Suprapubic skin (tissue), 3 donors: ENCODE results near the gene C6orf52.

ENCODE experiments used
- EP300 ChIP-seq: sonication (generic); formaldehyde crosslinking; IDR thresholded peaks from one replicate; pipeline ENCODE4 v1.6.1; 2017; ENCODE audit warnings: antibody characterized with exemption
- TF ChIP-seq, protein P1 (sequence below), 2 donors: fragments of 200-600 bp in 1 of 2; fragments of 450-650 bp in 1 of 2; sonication (generic) in 1 of 2; IDR thresholded peaks; one replicate each; pipeline ENCODE4 v1.5.1; 2016 to 2019; ENCODE audit warnings: antibody characterized with exemption in 2 of 2, mild to moderate bottlenecking in 1 of 2, moderate library complexity in 1 of 2

DNA sequence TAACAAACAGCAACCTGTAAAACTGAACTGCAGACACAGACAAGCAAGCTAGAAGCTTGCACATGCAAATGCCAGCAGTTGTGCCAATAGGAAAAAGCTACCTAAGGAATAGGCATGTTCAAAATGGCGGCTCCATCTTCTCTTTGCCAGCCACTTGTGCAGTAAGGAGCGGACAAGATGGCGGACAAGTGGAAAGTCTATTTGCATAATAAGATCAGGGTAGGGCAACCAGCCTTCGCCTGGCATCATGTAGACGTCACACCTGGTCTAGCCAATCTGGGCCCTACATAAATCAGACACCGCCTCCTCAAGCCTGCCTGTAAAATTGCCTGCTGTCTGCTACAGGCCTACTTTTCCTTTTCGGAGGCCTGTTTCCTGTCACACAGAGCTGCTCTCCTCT, 18.0 kb downstream of the C6orf52 start:
- TF ChIP-seq, protein P1, sequence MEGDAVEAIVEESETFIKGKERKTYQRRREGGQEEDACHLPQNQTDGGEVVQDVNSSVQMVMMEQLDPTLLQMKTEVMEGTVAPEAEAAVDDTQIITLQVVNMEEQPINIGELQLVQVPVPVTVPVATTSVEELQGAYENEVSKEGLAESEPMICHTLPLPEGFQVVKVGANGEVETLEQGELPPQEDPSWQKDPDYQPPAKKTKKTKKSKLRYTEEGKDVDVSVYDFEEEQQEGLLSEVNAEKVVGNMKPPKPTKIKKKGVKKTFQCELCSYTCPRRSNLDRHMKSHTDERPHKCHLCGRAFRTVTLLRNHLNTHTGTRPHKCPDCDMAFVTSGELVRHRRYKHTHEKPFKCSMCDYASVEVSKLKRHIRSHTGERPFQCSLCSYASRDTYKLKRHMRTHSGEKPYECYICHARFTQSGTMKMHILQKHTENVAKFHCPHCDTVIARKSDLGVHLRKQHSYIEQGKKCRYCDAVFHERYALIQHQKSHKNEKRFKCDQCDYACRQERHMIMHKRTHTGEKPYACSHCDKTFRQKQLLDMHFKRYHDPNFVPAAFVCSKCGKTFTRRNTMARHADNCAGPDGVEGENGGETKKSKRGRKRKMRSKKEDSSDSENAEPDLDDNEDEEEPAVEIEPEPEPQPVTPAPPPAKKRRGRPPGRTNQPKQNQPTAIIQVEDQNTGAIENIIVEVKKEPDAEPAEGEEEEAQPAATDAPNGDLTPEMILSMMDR (IDR thresholded peaks at IDR 0.05), result no peak
- TF ChIP-seq EP300, result no peak
